ENCODE measurements around the gene STT3B. TPM values are rescaled to one million over a fixed set of nuclear protein-coding genes. Genes with fewer than 3 reads are reported as not detected.

Gene STT3B
- total RNA-seq, 1 donor from 2014 or later, result 91.3 TPM

DNA sequence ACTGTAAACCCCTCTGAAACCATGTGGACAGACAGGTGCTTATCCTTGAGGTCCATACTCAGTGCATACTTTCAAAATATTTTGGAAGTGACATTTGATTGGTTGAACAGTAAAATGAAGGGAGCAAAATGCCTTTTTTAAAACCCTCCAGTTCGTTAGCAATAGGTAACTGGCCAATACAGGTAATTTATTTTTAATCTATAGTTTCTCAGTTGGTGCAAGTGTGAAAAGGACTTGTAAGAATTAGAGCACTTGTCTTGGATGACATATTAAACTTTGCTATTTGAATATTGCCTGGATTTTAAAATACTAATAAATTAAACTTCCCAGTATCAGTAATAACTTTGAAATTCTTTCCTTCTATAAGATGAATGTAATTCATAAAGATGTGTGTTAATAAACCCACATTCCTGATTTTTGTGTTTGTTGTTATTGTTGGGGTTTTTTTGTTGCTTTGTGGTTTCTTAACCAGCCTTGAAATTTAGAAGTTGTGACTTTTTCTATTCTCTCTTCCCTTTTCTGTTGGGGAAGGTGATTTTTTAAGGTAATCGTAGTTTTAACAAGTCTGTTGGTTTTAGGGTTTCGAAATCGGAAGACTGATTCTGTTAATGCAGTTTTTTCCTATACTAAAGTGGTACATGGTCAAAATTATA is 90.0 kb downstream of the STT3B start:
- DNase-seq (ENCODE audit: low spot score), result no peak
- intact Hi-C loops (cut with DNase I), result no loop called here

DNA sequence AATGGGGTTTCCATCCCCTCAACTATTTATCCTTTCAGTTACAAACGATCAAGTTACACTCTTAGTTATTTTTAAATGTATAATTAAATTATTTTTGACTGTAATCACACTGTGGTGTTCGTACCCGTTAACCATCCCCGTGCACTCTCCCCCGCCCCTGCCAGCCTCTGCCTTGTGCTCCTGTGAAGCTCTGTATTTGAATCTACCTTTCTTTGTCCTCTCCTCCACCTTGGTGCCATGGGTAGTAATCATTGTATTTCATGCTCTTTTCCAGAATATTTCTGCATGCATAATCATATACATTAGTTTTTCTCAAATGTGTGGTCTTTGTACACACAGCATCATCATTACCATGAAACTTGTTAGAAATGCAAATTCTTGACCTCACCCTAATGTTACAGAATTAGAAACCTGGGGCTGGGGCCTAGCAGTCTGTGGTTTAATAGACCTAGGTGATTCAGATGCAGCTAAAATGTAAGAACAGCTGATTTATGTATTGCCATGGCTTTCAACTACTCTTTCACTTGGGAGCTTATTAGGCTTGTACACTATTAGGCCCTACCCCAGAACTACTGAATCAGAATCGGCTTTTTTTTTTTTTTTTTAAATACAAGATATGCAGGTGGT is 91.5 kb downstream of the STT3B start:
- intact Hi-C loops (cut with DNase I), result no loop called here
- no peak for DNase-seq (ENCODE audit: low spot score)

DNA sequence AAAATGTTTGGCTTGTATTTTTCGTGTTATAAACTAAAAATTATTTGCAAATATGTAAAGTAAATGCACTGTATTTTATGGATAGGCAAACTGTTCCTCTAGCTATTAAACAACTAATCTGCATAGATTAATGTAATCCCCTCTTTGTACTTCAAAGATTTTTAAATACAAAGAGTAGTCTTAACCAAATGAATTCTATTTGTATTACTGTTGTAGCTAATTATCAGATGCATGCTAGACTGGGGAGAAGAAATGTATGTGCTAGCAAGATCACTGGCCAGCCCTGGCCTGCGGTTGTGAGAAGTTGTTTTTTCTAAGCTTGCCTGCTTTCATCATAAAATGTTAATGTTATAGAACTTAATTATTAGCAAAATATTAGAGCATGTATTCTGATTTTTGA is 92.6 kb downstream of the STT3B start:
- DNase-seq (ENCODE audit: low spot score), result no peak
- intact Hi-C loops (cut with DNase I), result no loop called here

DNA sequence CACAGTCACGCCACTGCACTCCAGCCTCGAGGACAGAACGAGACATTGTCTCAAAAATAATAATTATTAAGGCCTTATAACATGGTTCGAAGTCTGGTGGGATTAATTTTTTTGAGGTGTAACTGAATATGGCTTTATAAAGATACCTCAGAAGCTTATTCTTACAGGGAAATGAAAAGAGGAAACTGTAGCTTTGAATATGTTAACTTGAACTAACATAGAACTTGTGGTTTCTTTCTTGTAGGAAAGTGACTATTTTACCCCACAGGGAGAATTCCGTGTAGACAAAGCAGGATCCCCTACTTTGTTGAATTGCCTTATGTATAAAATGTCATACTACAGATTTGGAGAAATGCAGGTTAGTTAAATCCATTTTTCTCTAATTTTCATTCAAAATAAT is 96.3 kb downstream of the STT3B start:
- no peak for DNase-seq (ENCODE audit: low spot score)
- intact Hi-C loops (cut with DNase I), result no loop called here

DNA sequence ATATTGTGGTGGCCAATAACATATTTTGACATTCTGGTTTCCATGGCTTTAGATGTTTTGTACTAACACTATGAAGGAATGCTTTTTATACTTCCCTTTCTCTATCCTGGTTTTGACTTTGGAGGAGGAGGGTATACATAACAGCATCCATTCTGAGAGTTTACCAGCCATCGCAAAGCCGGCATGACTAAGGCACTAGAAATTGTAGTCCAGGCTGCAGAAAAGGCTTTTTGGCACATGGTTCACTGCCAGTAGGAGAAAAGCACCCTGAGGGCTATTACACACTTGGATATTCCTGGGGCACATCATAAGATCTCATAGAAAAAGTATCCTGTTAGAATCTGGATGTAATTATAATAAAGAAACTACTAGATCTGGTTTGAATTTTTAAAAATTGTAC is 101.8 kb downstream of the STT3B start:
- intact Hi-C loops (cut with DNase I), result no loop called here
- no peak for DNase-seq (ENCODE audit: low spot score)

DNA sequence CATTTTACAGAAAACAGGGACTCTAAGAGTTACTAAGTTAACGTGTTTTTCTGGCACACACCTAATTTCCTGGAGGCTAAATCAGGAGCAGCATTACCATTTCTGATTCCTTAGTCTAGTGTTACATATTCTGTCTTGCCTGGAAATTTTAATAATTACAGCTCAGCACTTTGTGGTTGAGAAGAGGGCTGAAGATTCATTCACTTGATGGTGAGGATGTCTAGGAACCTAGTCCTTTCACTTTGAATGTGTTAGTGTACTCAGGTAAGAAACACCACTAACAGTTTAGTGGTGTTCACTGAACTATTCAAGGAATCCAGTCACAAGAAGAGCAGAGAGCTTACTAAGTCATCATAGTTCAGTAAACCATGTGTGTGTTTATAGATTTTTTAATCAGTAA is 102.8 kb downstream of the STT3B start:
- intact Hi-C loops (cut with DNase I), result no loop called here
- DNase-seq (ENCODE audit: low spot score), result no peak

DNA sequence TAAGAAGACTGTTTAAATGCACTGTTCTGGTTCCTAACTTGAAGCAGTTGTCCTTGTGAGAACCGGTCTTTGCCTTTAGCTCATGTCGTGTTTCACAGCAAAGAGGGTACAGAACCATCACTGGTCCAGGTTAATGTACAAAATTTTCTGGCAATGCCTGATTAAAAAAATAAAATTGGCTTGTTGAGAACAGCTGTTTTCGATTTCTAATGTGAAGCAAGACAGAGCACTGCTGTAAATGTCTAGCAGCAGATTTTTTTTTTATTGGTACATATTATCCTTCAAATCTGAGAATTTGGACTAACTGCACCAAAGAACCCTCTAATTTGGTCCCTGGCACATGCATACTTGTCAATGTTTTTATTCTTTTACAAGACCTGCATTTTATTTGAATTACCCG is 103.3 kb downstream of the STT3B start:
- no peak for DNase-seq (ENCODE audit: low spot score)
- intact Hi-C loops (cut with DNase I), result no loop called here

DNA sequence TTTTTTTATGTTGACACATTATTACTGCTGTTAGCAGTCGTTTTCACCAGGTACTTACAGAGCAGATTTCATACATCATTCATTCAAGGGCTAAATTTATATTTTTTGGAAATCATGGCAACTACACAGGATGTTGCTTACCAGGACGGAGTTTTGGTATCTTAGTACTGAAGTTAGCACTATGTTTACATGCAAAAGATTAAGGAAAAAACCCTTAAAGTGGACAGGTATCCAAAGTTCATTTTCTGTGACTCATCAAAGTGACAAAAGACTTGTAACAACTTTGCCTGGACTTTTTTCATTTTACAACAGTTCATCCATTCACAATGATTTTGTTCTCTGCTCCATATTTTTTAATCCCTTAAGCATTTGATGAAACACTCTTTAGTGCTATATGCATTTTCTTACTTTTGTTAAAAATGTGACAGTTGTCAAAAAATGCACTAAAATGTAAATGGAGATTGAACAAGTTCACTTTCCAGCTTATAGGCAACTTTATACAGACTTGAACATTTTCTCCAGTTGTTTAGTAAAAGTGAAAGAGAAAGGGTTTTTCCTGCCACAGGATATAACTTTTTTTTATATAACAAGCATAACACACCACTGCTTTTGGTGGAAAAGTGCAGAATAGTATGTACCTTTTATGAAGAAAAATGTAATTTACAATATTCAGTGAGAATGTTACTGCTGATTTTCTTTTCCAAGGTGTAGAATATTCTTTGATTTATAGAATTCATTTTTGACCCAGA is 104.1 kb downstream of the STT3B start:
- DNase-seq (ENCODE audit: low spot score), result no peak
- intact Hi-C loops (cut with DNase I), result no loop called here

DNA sequence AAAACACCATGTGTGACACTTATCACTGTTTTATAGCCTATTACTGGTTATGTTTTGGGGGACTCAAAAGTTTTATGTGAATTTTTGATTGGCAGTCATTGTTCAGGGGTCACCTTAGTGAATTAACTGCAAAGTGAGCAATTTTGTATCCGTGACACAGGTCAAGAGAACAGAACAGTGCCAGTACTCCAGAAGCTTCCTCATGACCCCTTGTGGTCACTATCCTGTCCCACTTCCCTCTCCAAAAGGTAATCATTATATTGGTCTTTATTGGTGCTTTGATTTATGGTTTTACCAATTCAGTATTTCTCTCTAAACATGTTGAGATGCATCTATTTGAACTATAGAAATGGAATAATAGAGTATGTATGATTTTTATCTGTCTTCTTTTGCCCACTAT is 107.1 kb downstream of the STT3B start:
- intact Hi-C loops (cut with DNase I), result no loop called here
- DNase-seq (ENCODE audit: low spot score), result no peak

DNA sequence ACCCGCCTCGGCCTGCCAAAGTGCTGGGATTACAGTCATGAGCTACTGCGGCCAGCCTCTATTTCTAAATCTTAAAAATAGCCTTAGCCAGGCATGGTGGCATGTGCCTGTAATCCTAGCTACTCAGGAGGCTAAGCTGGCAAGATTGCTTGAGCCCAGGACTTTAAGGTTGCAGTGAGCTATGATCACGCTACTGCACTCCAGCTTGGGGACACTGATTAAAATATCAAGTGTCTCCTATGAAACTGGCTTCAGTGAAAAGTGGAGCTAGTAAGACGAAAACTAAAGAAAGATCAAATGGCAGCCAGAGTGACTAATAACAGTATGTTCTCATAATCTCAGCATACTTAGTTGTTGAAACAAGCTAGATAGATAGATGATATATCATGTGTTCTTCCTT is 112.5 kb downstream of the STT3B start:
- intact Hi-C loops (cut with DNase I), result no loop called here
- no peak for DNase-seq (ENCODE audit: low spot score)

DNA sequence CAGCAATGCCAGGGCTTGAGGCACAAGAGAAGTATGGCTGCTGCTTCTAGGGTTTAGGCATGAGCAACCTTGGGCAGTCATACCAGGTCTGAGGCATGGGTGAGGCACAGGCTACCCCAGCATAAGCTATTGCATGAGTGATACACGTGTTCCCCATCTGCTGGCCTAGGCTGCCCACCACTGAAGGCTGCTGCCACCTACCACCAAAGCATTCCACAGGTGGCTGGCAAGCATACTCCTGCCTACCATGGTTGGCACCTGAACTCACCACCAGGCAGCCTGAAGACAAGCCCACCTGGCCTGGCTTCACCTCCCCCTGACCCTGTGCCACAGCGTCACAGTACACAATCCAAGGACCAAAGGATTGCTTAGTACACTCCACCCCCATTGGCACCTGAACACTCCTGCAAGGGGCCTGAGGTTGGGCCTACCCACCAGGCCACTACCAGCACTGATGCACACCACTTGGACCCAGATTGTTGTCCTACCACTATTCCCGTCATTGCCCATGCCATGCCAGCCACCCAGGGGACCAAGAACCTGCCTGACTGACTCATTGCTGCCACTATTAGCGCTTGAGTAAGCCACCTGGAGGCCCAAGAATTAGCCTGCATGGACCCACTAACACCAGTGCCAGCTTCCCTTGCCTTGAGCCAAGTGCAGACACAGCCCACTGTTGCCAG is 115.7 kb downstream of the STT3B start:
- DNase-seq (ENCODE audit: low spot score), result no peak
- intact Hi-C loops (cut with DNase I), result no loop called here

DNA sequence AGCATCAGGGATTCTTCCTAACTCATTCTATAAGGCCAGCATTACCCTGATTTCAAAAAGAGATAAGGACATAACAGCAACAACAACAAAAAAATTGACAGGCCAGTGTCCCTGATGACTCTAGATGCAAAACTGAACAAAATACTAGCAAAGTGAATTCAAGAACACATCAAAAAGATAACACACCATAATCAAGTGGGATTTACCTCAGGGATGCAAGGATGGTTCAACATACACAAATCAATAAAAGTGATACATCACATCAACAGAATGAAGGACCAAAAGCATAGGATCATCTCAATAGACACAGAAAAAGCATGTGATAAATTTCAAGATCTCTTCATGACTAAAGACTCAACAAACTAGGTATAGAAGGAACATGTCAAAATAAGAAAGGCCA is 119.6 kb downstream of the STT3B start:
- no peak for DNase-seq (ENCODE audit: low spot score)
- intact Hi-C loops (cut with DNase I), result no loop called here

DNA sequence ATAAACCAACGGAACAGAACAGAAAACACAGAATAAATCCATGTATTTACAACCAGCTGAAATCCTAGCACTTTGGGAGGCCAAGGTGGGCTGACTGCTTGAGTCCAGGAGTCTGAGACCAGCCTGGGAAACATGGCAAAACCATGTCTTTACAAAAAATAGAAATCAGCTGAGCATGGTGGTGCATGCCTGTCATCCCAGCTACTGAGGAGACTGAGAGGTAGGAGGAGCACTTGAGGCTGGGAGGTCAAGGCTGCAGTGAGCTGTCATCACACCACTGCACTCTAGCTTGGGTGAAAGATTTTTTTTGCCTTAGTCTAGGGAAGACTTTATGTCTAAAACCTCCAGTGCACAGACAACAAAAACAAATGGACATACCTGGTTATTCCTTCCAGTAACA is 120.7 kb downstream of the STT3B start:
- DNase-seq (ENCODE audit: low spot score), result no peak
- intact Hi-C loops (cut with DNase I), result no loop called here

DNA sequence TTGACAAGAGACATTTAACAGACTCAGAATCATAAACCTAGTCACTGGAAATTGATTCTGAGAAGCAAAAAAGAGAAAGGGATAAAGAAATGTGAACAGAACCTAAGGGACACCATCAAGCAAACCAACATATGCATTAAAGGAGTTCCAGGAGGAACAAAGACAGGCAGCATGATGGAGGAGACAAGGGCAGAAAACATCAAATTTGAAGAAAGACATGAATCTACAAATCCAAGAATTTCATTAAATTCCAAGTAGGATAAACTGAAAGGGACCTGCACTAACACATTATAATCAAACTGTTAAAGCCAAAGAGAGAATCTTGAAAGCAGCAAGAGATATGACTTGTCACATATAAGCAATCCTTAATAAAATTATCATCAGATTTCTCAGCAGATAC is 122.3 kb downstream of the STT3B start:
- intact Hi-C loops (cut with DNase I), result no loop called here
- no peak for DNase-seq (ENCODE audit: low spot score)

DNA sequence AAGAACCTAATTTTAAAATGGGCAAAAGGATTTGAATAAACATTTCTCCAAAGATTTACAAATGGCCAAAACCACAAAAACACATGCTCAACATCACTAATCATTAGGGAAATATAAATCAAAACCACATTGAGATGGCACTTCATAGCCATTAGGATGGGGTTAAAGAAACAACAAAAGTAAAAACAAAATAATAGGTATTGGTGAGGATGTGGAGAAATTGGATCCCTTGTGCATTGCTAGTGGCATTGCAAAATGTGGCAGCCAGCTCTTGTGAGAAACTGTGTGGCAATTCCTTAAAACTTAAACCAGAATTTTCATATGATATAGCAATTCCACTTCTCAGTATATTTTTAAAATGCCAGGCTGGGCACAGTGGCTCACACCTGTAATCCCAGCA is 126.5 kb downstream of the STT3B start:
- intact Hi-C loops (cut with DNase I), result no loop called here
- no peak for DNase-seq (ENCODE audit: low spot score)

DNA sequence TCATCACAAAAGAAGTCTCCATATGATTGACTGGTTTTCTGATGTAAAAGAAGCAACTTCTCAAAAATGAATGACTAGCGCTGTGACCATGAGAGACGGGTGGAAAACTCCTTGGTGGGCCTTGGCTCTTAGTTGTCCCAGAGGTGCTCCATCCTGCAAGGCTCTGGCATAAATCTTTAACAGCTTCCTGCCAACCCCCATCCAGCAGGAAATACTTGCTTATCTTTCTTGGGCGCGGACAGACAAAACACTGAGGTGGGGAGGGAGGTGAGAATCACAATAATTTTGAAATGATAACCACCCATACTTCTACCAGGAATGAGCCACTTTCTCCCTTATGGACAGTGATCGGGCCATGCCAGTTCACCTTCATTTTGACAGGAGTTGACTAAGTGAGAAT is 128.6 kb downstream of the STT3B start:
- intact Hi-C loops (cut with DNase I), result no loop called here
- no peak for DNase-seq (ENCODE audit: low spot score)

DNA sequence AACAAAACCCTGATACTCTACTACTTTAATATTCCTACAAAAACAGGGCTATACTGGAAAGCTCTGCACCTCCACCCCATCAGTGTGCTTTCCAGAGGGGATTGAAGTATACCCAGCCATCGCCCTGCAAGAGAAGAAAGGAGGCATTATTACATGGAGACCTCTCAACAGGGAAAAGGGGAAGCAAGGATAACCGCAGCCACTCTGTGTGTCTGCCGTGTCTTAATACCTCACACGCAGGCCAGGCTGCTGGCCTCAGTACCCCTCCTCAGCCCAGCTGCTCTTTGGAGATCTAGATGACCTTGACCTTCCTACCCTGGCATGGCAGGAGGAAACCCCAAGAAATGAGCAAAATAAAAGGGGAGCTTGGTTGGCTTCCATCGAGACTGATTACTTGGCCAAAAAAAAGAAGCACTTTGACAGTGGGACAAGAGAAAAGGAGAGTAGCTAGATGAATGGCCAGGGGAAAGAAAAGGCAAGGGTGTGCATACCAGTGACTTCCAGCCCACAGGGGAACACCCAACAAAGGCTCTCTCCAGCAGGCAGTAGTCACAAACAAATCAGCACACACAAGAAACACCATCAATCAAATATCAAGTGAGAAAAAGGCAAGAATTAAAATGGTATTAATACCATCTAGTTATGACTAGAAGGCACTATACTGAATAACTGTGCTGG is 129.4 kb downstream of the STT3B start:
- DNase-seq (ENCODE audit: low spot score), result no peak
- intact Hi-C loops (cut with DNase I), result no loop called here

DNA sequence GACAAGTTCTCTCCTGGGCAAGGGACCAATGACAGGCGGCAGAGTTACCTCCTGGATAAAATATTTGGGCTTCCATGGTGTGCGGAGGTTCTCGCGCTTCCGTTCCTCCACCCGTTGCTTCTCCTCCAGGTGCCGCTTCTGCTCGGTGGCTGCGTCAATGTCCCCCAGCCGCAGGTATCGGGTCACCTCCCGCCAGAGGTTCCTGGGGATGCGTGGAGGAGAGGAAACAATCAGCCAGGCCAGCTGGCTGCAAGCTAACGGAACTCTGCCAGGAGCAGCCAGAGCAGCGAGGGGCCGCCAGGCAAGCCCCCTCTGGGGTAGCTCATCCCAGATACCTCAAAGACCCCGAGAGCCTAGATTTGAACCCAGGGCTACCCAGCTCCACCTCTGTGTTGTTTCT is 131.3 kb downstream of the STT3B start:
- DNase-seq (ENCODE audit: low spot score), result no peak
- intact Hi-C loops (cut with DNase I), result no loop called here

DNA sequence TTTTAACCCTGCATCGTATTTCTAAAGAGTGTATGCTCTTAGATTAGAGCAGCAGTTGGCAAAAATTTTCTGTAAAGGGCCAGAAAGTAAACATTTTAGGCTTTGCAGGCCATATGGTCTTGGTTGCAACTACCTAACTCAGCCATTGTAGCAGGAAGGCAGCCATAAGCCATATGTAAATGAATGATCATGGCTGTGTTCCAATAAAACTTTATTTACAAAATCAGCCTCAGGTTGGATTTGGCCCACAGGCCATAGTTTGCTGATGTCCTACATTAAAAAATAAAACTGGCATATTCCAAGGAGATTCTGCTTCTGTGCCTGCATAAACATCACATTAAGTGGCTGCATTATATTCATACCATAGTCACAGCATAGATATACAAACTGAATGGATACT is 134.9 kb downstream of the STT3B start:
- intact Hi-C loops (cut with DNase I), result no loop called here
- no peak for DNase-seq (ENCODE audit: low spot score)

DNA sequence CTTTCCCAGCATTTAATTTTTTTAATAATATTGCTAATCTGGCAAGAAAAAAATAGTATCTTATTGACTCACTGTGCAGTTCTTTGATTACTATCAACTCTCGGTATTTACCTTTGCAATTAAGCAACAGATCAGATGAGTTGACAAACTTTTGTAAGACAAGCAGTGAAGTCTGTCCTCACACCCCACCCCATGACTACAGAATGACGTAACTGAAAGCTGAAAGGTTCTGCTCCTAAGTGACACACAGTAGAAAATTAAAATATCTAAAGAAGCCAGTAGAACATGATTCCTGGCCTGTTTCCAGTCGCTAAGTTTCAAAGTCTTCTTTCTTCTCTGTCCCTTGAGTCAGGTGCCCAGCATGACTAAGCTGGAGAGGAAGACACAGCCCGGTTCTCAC is 135.5 kb downstream of the STT3B start:
- intact Hi-C loops (cut with DNase I), result no loop called here
- no peak for DNase-seq (ENCODE audit: low spot score)

All from cardiac septum (tissue), 1 donor.